Medulla oblongata (tissue), 1 donor: ENCODE data around the gene ABHD14A.

Source experiments
- DNase-seq: peaks from one replicate; pipeline ENCODE4 v3.0.0-alpha.2; 2015; ENCODE audit errors: extremely low spot score

The ABHD14A gene

DNA sequence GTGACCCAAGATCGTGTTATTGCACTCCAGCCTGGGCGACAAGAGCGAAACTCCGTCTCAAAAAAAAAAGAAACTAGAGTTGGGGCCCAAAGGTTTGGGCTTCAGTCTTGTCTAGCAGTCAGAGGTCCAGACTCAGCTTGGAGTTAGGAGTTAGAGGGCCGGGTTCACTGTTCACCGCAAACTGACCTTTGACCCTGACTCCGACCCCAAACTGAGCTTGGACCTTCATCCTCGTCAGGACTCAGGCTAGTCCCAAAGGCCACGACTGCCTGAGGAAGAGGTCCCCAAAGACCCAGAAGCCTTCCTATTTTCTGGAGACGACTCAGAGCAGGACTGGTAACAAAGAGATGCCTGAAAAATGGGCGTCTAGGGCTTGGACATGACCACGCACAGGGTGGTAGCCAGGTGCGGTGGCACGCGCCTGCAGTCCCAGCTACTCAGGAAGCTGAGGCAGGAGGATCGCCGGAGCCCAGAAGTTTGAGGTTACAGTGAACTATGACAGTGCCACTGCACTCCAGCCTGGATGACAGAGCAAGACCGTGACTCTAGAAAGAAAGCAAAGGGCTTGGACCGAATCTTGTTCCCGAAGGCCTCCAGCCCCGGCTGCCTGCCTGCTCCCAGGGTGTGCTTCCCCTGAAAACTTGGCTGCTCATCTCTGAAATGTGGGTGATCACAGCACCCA is 43.6 kb downstream of the ABHD14A start:
- DNase-seq, result no peak

- DNase-seq, result no peak
These were observed 44.7 kb downstream of the ABHD14A start for GRCh38 chr3:52019352-52020080.

- DNase-seq, result no peak
These were observed 45.9 kb downstream of the ABHD14A start for GRCh38 chr3:52020796-52021195.

DNA sequence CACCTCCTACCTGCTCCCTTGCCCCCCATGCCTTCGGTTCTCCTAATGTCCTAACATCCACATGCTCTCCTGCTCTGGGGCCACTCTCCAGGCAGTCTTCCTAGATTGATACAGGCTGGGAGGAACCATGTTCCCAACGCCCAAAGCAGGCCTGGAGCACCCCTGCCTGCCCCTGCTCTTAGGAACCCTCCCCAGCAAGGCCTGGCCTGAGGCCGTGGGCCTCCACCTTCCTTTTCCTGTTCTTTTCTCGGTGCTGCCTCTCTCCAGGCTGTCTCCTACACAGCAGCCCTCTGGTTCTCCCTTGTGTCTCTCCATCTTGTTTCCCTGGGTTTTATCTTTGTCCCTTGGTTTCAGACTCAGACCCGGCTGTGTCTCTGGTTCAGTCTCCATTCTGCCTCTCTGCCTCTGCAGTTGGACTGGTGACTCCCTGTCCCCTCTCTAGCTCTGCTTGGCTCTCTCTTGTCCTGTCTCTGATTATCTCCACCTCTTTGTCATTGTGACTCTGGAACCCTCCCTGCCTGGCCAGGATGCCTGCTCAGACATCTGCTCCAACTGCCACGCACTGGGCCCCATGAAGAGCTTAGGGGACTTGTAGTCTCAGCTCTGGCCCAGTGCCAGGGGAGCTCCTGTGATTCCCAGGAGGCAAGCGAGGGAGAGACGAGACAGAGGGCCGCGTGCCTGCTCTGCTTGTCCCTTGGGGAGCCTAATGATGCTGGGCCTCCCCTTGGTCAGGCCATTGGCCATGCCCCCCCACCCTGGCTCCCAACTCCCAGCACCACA is 46.8 kb downstream of the ABHD14A start:
- no peak for DNase-seq

DNA sequence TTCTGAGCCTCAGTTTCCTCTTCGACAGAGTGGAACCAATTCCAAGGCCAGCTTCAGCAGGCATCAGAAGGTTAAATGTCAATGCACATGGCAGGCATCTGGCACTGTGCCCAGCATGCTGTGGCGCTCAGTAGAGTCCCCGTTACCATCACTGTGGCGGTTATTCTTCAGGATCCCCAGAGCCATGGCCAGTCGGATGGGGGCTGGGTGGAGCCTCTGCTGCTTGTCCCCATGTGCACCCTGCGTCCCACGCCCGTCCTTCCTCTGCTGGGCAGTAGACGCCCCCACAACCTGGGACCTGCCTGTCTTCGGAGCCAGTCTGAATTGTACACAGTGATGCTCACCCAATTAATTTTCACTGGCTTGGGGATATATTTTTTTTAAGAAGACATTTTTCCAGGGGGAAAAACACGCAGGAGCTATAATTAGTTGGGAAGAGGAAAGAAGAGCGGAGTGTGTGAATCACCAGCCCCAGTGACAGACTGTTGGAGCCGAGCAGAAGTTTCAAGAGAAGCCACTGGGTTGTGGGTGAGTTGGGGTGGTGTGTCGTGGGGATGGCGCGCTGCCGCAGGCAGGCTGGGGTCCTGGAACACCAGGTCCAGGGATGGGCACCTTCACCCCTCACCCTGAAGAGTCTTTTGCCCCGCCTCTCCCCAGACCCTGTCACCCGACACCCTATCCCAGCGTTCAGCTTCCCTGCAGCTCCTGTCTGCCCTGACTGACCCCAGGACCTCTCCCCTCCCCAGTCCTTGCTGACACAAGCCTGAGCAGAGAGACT is 47.6 kb downstream of the ABHD14A start:
- no peak for DNase-seq

DNA sequence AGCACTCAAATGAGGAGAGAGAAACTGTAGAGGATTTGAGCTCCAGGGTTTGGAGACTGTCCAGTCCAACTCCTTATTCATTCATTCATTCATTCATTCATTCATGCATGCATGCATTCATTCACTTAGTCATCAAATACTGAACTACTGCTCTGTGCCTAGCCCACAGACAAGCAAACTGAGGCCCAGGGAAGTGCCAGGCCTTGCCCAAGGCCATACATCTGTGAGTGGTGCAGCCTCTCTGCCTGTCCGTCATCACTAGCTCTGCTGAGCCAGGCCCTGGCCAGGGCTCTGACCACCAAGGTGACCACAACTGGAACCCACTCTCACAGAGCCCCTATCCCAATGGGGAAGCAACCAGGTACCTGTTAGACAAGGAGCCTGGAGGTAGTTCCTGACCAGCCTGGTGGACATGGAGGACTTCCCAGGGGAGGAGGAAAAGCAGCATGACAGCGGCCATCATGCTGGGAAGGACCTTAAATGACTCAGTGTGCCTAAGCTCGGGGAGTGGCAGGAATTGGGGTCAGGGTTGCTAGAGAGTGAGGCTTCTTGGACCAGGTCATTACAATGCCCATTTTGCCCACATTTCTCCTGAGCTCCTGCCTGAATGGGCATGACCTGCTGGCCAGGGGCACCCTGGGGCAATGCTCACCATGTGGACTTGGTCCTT is 48.4 kb downstream of the ABHD14A start:
- DNase-seq, result no peak

DNA sequence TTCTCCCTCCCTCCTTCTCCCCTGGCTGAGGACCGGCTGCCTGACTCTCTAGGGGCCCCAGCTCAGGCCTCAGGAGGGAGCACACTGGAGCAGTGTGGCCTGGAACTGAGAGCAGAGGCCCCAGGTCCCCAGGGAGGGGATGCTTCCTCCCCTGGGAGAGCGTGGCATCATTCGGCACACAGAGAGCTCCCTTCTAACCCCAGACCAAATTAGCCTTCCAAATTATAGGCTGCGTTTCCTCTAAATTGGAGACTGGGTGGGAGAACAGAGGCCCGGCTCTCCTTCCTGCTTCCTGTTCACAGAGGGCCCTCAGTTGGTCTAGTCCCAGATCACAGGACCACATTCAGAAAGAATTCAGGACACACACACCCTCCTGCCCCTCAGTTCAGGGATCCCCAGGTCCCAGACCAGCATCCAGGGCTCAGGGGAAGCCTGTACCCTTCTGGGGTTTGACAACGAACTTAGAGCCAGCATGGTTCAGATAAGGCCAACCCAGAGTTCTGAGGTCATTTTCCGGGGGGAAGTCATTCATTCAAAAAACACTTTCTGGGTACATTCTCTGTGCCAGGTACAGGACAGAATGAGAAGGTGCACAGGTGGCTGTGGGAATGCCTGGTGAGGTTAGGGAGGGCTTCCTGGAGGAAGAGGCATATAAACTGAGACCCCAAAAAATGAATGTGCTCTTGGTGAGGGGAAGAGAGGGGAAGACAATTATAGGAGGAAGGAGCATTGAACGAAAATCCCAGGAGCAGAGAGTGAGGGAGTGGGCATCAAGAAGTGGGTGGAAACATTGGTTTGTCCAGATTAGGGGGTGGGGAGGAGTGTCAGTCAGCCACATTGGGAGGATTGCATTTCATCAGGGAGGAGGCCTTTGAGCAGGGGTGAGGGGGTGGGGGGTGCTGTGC is 49.2 kb downstream of the ABHD14A start:
- DNase-seq, result no peak

- no peak for DNase-seq
These were observed 50.0 kb downstream of the ABHD14A start for GRCh38 chr3:52024765-52025452.

DNA sequence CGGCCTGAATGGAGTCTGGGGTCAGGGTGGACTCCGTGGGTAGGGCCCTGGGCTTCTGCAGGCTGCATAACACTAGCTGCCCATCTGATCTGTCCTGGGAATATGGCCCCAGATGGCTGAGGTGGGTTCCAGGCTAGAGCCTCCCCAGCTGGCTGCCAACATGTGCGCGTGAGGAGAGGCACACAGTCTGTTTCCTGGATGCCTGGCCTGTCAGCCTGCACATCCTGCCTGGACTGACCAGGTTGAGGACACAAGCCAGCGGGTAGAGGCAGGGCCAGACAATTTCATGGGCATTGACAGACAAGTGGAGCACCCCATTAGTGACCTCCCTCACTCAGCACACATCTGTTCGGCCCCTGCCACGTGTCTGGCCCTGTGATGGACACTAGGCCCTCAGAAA is 50.6 kb downstream of the ABHD14A start:
- DNase-seq, result no peak

- no peak for DNase-seq
These were observed 51.2 kb downstream of the ABHD14A start for GRCh38 chr3:52026041-52026440.

DNA sequence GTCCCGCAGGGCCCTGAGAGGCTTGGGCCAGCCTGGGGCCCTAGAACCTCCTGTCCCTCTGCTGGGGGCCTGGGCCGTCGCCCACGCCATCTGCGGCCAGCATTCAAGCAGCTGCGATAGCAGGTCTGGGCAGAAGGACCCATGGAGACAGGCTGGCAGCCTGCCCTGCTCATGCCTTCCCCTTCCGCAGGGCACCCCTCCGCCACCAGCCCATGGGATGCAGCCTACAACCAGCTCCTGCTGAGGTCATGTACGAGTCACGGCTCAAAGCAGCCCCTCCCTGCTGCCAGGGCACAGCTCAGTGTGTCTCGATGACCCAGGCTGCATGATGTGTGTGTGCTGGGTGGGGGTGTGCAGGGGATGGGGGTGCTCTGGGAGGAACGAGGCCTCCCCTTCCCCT is 53.7 kb downstream of the ABHD14A start:
- peak; percentile 70 for DNase-seq

- DNase-seq, result no peak
These were observed 54.2 kb downstream of the ABHD14A start for GRCh38 chr3:52029053-52029452.

DNA sequence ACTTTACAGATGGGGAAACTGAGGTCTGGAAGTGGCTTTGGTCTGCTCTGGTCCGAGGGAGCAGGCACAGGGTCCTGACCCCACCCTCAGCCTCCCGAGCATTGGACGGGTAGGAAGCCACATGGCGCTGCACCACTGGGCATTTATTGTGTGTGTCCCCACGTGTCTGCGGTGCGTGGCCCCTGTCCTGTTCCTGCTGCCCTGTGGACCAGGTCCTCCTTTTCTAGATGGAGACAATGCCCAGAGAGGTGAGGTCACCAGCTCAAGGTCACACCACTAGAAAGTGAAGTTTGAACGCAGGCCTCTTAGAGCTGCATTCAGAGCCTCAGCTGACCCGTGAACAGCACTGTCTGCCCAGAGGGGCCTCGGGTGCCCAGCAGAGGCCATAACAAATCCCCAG is 54.7 kb downstream of the ABHD14A start:
- no peak for DNase-seq
